Right renal cortex interstitium (tissue), 3 donors: ENCODE measurements around the gene MAP7D3. TPM values are rescaled to one million over a fixed set of nuclear protein-coding genes. Genes with fewer than 3 reads are reported as not detected.
"Not testable (repeated sequence)": the region's sequence is repeated elsewhere in the genome, so short reads cannot be mapped to it uniquely, and the experiment has no call there.

Source experiments
- DNase-seq, 3 donors: peaks; one replicate each; pipeline ENCODE4 v3.0.0-alpha.2; 2013; ENCODE audit warnings: low read depth in 3 of 3, low spot score in 2 of 3
- polyA plus RNA-seq, 3 donors: library from polyadenylated mRNA; unstranded; fragments of 120-200 nt; gene quantifications; one replicate each; pipeline ENCODE4 v1.2.1, GENCODE V29; 2013; ENCODE audit not compliant: insufficient read length in 3 of 3

The MAP7D3 gene
- polyA plus RNA-seq, 3 donors, result 15.1 to 17.5 (median 16.5) TPM

DNA sequence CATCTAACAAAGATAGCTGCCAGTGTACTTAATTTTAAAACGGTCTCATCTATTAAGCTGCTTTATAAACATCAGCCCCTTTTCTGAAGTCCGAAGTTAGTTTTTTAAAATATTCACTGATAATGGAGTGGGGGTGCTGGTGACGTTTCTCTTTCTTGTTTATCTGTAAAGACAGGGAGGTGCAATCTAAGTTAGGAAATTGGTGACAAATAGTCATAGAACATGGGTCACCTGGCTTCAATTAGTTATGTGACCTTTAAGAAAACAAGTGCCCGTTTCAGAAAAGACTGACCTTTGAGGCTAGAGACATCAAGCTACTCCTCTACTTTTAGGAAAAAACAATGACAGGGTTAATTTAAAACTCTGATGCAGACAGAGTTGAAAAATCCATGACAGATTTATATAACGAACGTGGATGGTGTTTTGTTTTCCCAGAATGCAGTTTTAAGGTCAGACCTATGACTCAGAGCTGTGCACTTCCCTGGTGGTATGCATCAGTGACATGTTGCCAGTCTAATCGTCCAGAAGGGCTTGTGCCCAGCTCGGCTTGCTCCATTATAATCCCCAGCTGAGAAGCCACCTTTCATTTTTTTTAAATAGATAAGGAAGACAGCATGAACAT lies 65.7 kb downstream of the MAP7D3 start:
- DNase-seq, result no peak

DNA sequence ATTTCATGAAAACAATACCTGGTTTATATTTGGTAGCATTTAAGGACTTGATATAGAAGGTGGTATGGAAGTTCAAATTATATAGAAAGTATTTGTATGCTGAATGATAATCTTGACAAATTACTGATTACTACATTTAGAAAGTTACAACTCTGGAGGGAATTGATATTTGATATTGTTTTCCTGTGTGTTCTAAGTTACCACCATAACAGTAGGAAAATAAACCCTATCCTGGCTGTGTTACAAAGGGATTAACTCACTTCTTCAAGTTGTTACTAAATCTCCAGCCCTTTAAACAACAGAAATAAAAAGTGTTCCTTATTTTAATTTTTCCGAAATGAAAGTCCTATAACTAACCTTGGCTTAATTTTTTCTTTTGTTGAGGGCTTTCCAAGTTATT lies 67.3 kb downstream of the MAP7D3 start:
- no peak for DNase-seq

DNA sequence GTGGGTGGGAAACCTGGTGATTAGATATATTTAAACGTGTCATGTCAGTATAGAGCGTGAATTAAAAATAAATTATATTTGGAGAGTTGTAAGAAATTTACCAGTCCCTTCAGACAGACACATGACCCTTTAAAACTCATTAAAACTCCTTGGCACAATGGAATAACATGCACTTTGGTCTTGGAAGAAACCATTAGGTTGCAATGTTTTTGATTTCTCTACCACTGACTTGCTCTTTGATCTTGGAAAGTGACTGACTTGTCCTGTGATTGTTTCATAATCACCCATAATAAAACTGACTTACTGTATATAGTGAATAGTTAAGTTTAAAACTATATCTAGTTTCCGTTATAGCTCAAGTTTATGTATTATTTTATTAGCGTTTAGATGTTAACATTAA lies 68.0 kb downstream of the MAP7D3 start:
- DNase-seq, result no peak

DNA sequence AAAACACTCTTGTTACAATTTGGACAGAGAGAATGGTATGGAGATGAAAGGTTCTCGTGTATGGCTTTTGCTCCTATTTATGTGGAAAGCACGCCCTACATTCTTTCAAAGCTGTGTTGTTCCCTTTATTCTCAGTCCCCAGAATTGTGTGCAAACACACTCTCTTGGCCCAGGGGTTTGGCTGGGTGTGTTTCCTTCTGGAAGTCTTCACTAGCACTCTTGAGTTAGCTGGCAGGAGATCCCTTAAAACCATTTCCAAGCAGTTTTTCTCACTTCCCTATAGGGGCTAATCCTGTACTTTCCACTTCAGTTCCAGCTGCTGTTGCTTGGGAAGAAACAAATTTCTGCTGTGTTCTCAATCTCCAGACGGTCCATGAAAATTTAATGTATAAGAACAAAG lies 68.8 kb downstream of the MAP7D3 start:
- no peak for DNase-seq

DNA sequence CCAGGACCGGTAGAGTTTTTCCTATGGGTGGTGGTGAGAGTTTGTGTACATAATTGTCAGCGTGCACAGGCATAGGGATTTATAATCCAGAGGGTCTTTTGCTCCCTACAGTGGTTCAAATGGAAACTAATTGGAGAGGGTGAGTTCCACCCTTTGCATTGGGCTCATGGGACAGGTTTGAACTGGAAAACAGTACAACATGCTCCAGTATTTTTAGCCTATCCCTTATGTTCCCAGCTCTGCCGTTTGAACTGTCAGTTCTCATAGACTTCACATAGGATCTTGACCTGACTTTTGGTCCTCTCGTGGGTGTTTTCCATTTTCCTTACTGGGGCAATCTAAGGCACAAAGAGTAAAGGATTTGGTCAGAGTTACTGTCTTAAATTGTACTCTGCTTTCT lies 72.1 kb downstream of the MAP7D3 start:
- no peak for DNase-seq

DNA sequence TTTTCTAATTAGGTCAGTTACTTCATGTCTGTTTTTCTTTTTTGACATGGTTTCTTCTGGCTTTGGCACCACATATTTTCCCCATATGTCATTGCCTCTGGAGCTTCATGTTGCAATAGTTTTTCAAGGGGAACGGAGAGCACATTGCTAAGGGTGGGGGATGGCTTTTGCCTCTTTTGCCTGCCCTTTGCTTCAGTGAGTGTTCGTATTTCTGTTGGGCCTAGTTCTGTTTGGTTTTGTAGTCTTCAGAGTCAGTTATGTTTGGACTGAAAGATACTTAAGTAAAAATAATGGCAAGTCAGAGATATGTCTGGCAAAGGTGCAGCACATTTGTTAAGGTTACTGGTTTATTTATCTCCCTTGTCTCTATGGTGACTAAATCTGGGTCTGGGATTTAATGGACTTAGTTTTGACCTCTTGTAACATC lies 74.8 kb downstream of the MAP7D3 start:
- no peak for DNase-seq

DNA sequence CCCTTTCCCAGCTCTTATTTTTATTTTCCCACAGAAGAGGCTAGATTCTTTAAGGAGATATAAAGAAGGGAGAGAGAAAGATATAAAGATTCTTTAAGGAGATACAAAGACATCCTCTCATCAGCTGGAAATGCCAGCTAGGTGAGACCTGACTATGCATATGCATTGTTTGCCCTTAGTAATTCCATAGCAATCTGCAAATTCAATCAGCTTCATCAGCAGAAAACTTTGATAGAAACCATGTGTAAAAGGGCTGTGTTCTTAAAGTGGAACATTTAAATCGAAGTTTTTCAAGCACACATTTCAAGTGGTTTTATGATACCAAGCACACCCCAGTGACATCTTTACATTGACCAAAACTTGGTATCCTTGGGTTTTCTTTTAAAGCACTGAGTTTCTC lies 79.8 kb downstream of the MAP7D3 start:
- no peak for DNase-seq

DNA sequence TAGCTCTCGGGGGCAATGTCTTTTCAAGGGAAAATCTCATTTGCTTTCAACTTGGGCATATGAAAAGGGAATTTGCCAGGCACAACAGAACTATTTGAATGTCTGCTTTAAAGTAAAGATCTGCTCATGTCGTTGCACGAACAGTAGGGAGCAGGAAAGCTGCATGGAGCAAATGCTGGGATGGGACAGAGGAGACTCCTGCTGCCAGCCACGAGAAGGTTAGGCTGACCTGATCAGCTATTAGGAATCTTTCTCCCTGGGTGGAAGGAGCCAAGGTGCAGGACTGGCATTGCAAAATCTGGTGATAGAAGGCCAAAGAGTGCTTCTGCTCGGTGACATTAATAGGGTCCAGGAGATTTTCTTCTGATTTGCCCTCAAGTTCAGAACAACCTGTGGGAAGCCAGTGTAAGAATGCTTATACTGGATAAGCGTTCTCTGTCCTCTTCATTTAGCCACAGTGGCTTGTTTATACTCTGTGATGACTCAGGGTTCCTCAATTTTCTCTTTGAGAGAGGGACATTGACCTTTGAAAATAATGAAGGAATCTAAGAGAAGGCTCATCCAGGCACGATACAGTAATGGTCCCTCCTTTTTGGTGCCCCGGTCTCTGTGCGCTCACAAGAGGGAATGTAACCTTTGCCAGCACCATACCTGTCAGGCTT lies 80.9 kb downstream of the MAP7D3 start:
- DNase-seq, result no peak

GRCh38 chrX:136168929-136169735 lies 82.1 kb downstream of the MAP7D3 start:
- no peak for DNase-seq

GRCh38 chrX:136167989-136168388 lies 83.2 kb downstream of the MAP7D3 start:
- DNase-seq, result not testable (repeated sequence)

DNA sequence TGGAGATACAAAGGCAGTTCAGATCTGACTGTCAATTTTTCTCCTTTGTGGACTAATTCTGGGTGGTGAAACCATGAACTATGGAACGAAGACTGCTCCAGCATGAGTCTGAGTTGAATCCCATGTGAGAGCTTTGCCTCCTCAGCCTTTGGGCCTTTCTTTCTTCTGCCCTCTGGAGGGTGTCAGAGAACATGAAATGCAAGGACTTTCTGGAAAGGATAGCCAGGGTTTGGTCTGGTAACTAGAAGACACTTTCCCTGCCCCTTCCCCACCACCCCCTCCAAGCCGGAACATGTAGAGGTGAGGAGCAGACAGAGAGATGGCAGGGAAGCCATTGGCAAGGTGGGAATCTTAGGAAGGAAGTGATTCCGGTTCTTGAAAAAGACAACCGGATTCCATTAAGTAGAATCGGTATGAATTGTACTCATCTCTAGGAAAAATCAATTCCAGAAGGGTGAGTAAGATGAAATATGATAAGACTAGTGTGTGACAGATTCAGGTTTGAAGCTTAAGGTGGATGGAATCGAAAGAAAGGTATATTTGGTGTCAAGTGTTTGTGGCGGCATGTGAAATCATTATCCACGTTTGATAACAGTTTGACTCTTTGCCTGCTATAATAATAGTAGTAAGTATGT lies 84.9 kb downstream of the MAP7D3 start:
- DNase-seq, result no peak

DNA sequence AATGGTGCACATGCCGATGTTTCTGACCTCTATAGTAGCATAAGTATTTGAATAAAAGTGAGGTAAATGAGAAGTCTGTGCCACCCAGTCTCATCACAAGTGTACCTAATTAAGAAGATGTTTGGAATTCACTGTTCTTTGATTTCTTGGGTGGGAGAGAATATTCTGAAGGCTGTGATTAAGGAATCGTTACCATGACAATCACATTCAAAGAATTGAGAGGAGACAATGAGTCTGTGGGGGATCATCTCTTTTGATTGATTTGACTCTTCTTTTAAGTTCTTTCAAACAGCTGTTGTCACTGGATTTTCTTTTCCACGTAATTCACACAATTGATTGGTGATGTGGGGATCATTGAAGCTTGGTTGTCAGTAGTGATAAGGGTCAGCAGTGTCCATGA lies 85.8 kb downstream of the MAP7D3 start:
- DNase-seq, result no peak

- no peak for DNase-seq
Observed at GRCh38 chrX:136163689-136164088, 87.5 kb downstream of the MAP7D3 start.

Other genes starting within 250 kb of the MAP7D3 start
- 10 to 100 TPM; 61.8 to 64.8 (median 62.9) TPM for gene FHL1, start 103.9 kb downstream of the MAP7D3 start, polyA plus RNA-seq
- gene ADGRG4, start 49.6 kb upstream of the MAP7D3 start, polyA plus RNA-seq, result not detected
- under 1 TPM in 2 of 3 donors, not detected in 1; 0.04 to 0.06 TPM for gene BRS3, start 236.5 kb upstream of the MAP7D3 start, polyA plus RNA-seq
- gene HTATSF1, start 246.2 kb upstream of the MAP7D3 start, polyA plus RNA-seq, result 100 to 1,000 TPM; 121 to 134 (median 131) TPM